T-helper 22 cell (primary cell): ENCODE data around the gene NAP1L4.
A peak's percentile ranks its signal among the peaks of the same experiment; 100 is the strongest.

Experiments
- DNase-seq: peaks from one replicate; pipeline ENCODE4 v3.0.0-alpha.2; 2020; ENCODE audit warnings: low read depth

NAP1L4 gene

GRCh38 chr11:2934611-2935239, 57.4 kb downstream of the NAP1L4 start:
- DNase-seq = no peak

- no peak for DNase-seq
Measured at GRCh38 chr11:2934021-2934550, 58.0 kb downstream of the NAP1L4 start.

- DNase-seq = peak; percentile 44
Measured at GRCh38 chr11:2933375-2934020, 58.6 kb downstream of the NAP1L4 start.

GRCh38 chr11:2932850-2933251, 59.3 kb downstream of the NAP1L4 start:
- DNase-seq = no peak

GRCh38 chr11:2931771-2932738, 60.1 kb downstream of the NAP1L4 start:
- no peak for DNase-seq

GRCh38 chr11:2931420-2931746, 60.7 kb downstream of the NAP1L4 start:
- no peak for DNase-seq

GRCh38 chr11:2930704-2931419, 61.3 kb downstream of the NAP1L4 start:
- DNase-seq = no peak

- no peak for DNase-seq
Measured at GRCh38 chr11:2929950-2930703, 62.0 kb downstream of the NAP1L4 start.

- DNase-seq = peak; percentile 27
Measured at GRCh38 chr11:2929531-2929949, 62.6 kb downstream of the NAP1L4 start.

GRCh38 chr11:2928605-2929530, 63.3 kb downstream of the NAP1L4 start, which contains the start of gene PHLDA2:
TSS of gene PHLDA2 (minus strand) at chr11:2929420. CDS start at chr11:2929364, 56 bp downstream.
- DNase-seq = peak; percentile 34

GRCh38 chr11:2927851-2928604, 64.1 kb downstream of the NAP1L4 start:
- DNase-seq = no peak

GRCh38 chr11:2927121-2927800, 64.9 kb downstream of the NAP1L4 start:
- no peak for DNase-seq

GRCh38 chr11:2926611-2927051, 65.5 kb downstream of the NAP1L4 start:
- no peak for DNase-seq

GRCh38 chr11:2924821-2925675, 67.1 kb downstream of the NAP1L4 start:
- DNase-seq = no peak

GRCh38 chr11:2924381-2924780, 67.7 kb downstream of the NAP1L4 start:
- no peak for DNase-seq

- DNase-seq = no peak
Measured at GRCh38 chr11:2923446-2924375, 68.4 kb downstream of the NAP1L4 start.
